Tibial artery (tissue), 4 donors: ENCODE data around the gene MAB21L1.

ENCODE experiments used
- DNase-seq, 2 donors: peaks; one replicate each; pipeline ENCODE4 v3.0.0-alpha.2; 2019
- H3K27ac ChIP-seq, 2 donors: fragments of 200-600 bp; sonication (generic) in 1 of 2; 1 replicate in 1 of 2; 2 replicates in 1 of 2; pipeline ENCODE4 v1.5.1; 2018 to 2019; ENCODE audit warnings: mild to moderate bottlenecking in 1 of 2
- H3K27me3 ChIP-seq, 2 donors: fragments of 200-600 bp; sonication (generic) in 1 of 2; one replicate each; pipeline versions ENCODE4 v1.5.1 to v1.6.0; 2016 to 2019
- H3K36me3 ChIP-seq, 3 donors: fragments of 200-600 bp; sonication (generic) in 2 of 3; one replicate each; pipeline ENCODE4 v1.5.1; 2016 to 2019; ENCODE audit warnings: mild to moderate bottlenecking in 2 of 3
- H3K4me1 ChIP-seq, 4 donors: fragments of 200-600 bp; sonication (generic) in 2 of 4; 1 replicate in 3 of 4; 2 replicates in 1 of 4; pipeline ENCODE4 v1.5.1; 2016 to 2019
- H3K4me3 ChIP-seq, 2 donors: fragments of 200-600 bp; sonication (generic) in 1 of 2; 1 replicate in 1 of 2; 2 replicates in 1 of 2; pipeline ENCODE4 v1.5.1; 2018 to 2019; ENCODE audit warnings: mild to moderate bottlenecking in 2 of 2
- H3K9me3 ChIP-seq, 3 donors: fragments of 200-600 bp; sonication (generic) in 1 of 3; one replicate each; pipeline ENCODE4 v1.5.1; 2016 to 2019
- CTCF ChIP-seq, 2 experiments: fragments of 200-600 bp in 1 of 2; fragments of 450-650 bp in 1 of 2; IDR thresholded peaks; one replicate each; pipeline ENCODE4 v1.5.1; 2017 to 2019; ENCODE audit warnings: antibody characterized with exemption in 2 of 2, mild to moderate bottlenecking in 1 of 2, moderate library complexity in 1 of 2
- intact Hi-C: fragments of 100-400 bp; cut with DNase I; formaldehyde crosslinking; loops from one replicate; pipeline ENCODE4 v1.15.0; 2023; ENCODE audit warnings: low total_unique reads

The MAB21L1 gene

GRCh38 chr13:35457258-35457657 is 19.2 kb downstream of the MAB21L1 start:
- intact Hi-C loops = no loop called here
- no peaks in the 10 kb centered on the region for H3K27me3 ChIP-seq

GRCh38 chr13:35455022-35455421 is 21.5 kb downstream of the MAB21L1 start:
- H3K36me3 ChIP-seq = no peaks in the 10 kb centered on the region
- H3K27ac ChIP-seq = no peak overlapping the region
- no peak for TF ChIP-seq CTCF (IDR thresholded peaks at IDR 0.05)
- no peaks in the 10 kb centered on the region for H3K4me1 ChIP-seq
- DNase-seq = no peak
- intact Hi-C loops = no loop called here
- H3K9me3 ChIP-seq = no peaks in the 10 kb centered on the region
- no peak overlapping the region for H3K4me3 ChIP-seq
- H3K27me3 ChIP-seq = no peaks in the 10 kb centered on the region

More at GRCh38 chr13:35457258-35457657, 19.2 kb downstream of the MAB21L1 start:
- DNase-seq = no peak
- H3K27ac ChIP-seq = no peak overlapping the region
- no peaks in the 10 kb centered on the region for H3K36me3 ChIP-seq
- no peak overlapping the region for H3K4me3 ChIP-seq
- H3K4me1 ChIP-seq = no peaks in the 10 kb centered on the region
- H3K9me3 ChIP-seq = no peaks in the 10 kb centered on the region
- no peak for TF ChIP-seq CTCF (IDR thresholded peaks at IDR 0.05)

GRCh38 chr13:35449821-35450220 is 26.7 kb downstream of the MAB21L1 start:
- no peak for DNase-seq
- no peak for TF ChIP-seq CTCF (IDR thresholded peaks at IDR 0.05)
- no peaks in the 10 kb centered on the region for H3K27me3 ChIP-seq

GRCh38 chr13:35448465-35448864 is 28.0 kb downstream of the MAB21L1 start:
- H3K27me3 ChIP-seq = no peaks in the 10 kb centered on the region
- no peaks in the 10 kb centered on the region for H3K9me3 ChIP-seq
- intact Hi-C loops = no loop called here
- DNase-seq = no peak
- TF ChIP-seq CTCF (IDR thresholded peaks at IDR 0.05) = no peak
- no peaks in the 10 kb centered on the region for H3K36me3 ChIP-seq
- no peak overlapping the region for H3K27ac ChIP-seq
- no peak overlapping the region for H3K4me3 ChIP-seq
- no peaks in the 10 kb centered on the region for H3K4me1 ChIP-seq

More at GRCh38 chr13:35449821-35450220, 26.7 kb downstream of the MAB21L1 start:
- Histone ChIP-seq H3K9me3 (no peaks in the 10 kb centered on the region), H3K4me1 (no peaks in the 10 kb centered on the region), H3K36me3 (no peaks in the 10 kb centered on the region), H3K4me3 (no peak overlapping the region), H3K27ac (no peak overlapping the region)
- intact Hi-C loops = no loop called here
